HCT116 (cell line): ENCODE measurements around the gene BCL2L13. TPM values are rescaled to one million over a fixed set of nuclear protein-coding genes. Genes with fewer than 3 reads are reported as not detected.

Experiments
- ATAC-seq: fragments of 200-7000 bp; cut with Tn5 transposase; 2 replicates; pipeline ENCODE4 v1.9.1; 2020; ENCODE audit warnings: mild to moderate bottlenecking, moderate library complexity
- BruUV-seq: library from RNA; stranded (reverse); fragments of 400-500 nt; replicated peaks from 2 replicates; lab custom pipeline; 2021; lab: Mats Ljungman, UMichigan
- CTCF ChIA-PET: fragments of 300-600 bp; sonication (Branson Sonifier 250); formaldehyde crosslinking; loops from one replicate; lab custom pipeline; 2021; ENCODE audit warnings: antibody characterized with exemption; lab: Charles Lee
- POLR2A ChIA-PET: fragments of 300-600, 350-600 bp; sonication (Branson Sonifier 250); formaldehyde crosslinking; loops from one replicate; lab custom pipeline; 2021; ENCODE audit warnings: antibody characterized with exemption; lab: Charles Lee
- RAD21 ChIA-PET, 2 experiments: fragments of 300-600 bp; sonication (Branson Sonifier 250); formaldehyde crosslinking; loops; one replicate each; lab custom pipeline; 2023; ENCODE audit warnings: low total read pairs in 2 of 2; ENCODE audit not compliant: uncharacterized antibody in 2 of 2, unreplicated experiment in 2 of 2, low non-redundant PET in 1 of 2; lab: Charles Lee
- DNase-seq: peaks from one replicate; pipeline ENCODE4 v3.0.0-alpha.2; 2010; ENCODE audit warnings: low read depth, low spot score
- H2AFZ ChIP-seq: fragments of 200-600 bp; shearing (Covaris generic), sonication (generic); 2 replicates; pipeline ENCODE4 v1.6.1; 2017; ENCODE audit warnings: low read depth, mixed run types, mixed read lengths, antibody characterized with exemption, low read length; ENCODE audit not compliant: poor library complexity, severe bottlenecking
- H3K27ac ChIP-seq: 2 replicates; pipeline ENCODE4 v1.5.1; 2012; ENCODE audit warnings: low read depth, low read length
- H3K27me3 ChIP-seq: fragments of 200-600 bp; sonication (generic); 2 replicates; pipeline ENCODE4 v1.6.1; 2016; ENCODE audit warnings: mixed run types, low read length, mixed read lengths; ENCODE audit not compliant: insufficient read depth
- H3K36me3 ChIP-seq, 2 experiments: fragments of 200-500 bp in 1 of 2; fragments of 200-600 bp in 1 of 2; sonication (Bioruptor generic) in 1 of 2; sonication (generic) in 1 of 2; 2 replicates each; pipeline versions ENCODE4 v1.5.1 to v1.6.1; 2014 to 2016; ENCODE audit warnings: low read length in 2 of 2, inconsistent platforms in 1 of 2, mixed read lengths in 1 of 2, mixed run types in 1 of 2; ENCODE audit not compliant: insufficient read depth in 2 of 2, control insufficient read depth in 1 of 2
- H3K4me1 ChIP-seq, 2 experiments: fragments of 200-600 bp in 1 of 2; sonication (generic) in 1 of 2; 2 replicates each; pipeline versions ENCODE4 v1.5.1 to v1.6.1; 2012 to 2017; ENCODE audit warnings: low read length in 2 of 2, inconsistent platforms in 1 of 2, mild to moderate bottlenecking in 1 of 2, mixed read lengths in 1 of 2, mixed run types in 1 of 2, moderate library complexity in 1 of 2; ENCODE audit not compliant: insufficient read depth in 2 of 2, control insufficient read depth in 1 of 2
- H3K4me2 ChIP-seq: fragments of 200-600 bp; sonication (generic); 2 replicates; pipeline ENCODE4 v1.6.1; 2017; ENCODE audit warnings: mixed run types, low read length, mixed read lengths
- H3K4me3 ChIP-seq, 2 experiments: fragments of 200-600 bp in 1 of 2; sonication (generic) in 1 of 2; replicated peaks in 1 of 2; 2 replicates each; pipeline ENCODE4 v1.5.1; 2011 to 2016; ENCODE audit warnings: low read length in 2 of 2, control low read depth in 1 of 2, low read depth in 1 of 2, mild to moderate bottlenecking in 1 of 2, mixed read lengths in 1 of 2, mixed run types in 1 of 2
- H3K79me2 ChIP-seq: fragments of 200-600 bp; sonication (generic); 2 replicates; pipeline ENCODE4 v1.6.1; 2017; ENCODE audit warnings: mild to moderate bottlenecking, mixed run types, low read length, moderate library complexity, mixed read lengths; ENCODE audit not compliant: insufficient read depth
- H3K9ac ChIP-seq: fragments of 200-600 bp; sonication (generic); 2 replicates; pipeline ENCODE4 v1.6.1; 2016; ENCODE audit warnings: low read length, mixed read lengths
- H3K9me2 ChIP-seq: fragments of 200-600 bp; sonication (generic), shearing (Covaris generic); 2 replicates; pipeline ENCODE4 v1.6.1; 2017; ENCODE audit warnings: mixed run types, mild to moderate bottlenecking, moderate library complexity; ENCODE audit not compliant: insufficient read depth
- H3K9me3 ChIP-seq, 2 experiments: fragments of 200-500 bp in 1 of 2; fragments of 200-600 bp in 1 of 2; sonication (Bioruptor generic) in 1 of 2; sonication (generic) in 1 of 2; 2 replicates each; pipeline ENCODE4 v1.6.1; 2014 to 2017; ENCODE audit warnings: low read length in 2 of 2, mixed read lengths in 2 of 2, inconsistent platforms in 1 of 2, low read depth in 1 of 2, mild to moderate bottlenecking in 1 of 2, mixed run types in 1 of 2, moderate library complexity in 1 of 2; ENCODE audit not compliant: control insufficient read depth in 1 of 2, insufficient read depth in 1 of 2
- H4K20me1 ChIP-seq: fragments of 200-600 bp; sonication (generic), shearing (Covaris generic); 2 replicates; pipeline ENCODE4 v1.6.1; 2017; ENCODE audit warnings: mixed run types, mild to moderate bottlenecking, moderate library complexity; ENCODE audit not compliant: insufficient read depth
- CBX3 ChIP-seq: IDR thresholded peaks from 2 replicates; pipeline ENCODE4 v1.6.1; 2012; ENCODE audit warnings: low read depth
- EGR1 ChIP-seq: IDR thresholded peaks from 2 replicates; pipeline ENCODE4 v1.6.1; 2012; ENCODE audit warnings: low read depth
- EZH2 ChIP-seq: fragments of 200-600 bp; sonication (generic); IDR thresholded peaks from 2 replicates; pipeline ENCODE4 v1.6.1; 2017; ENCODE audit warnings: antibody characterized with exemption, mixed run types
- EZH2phosphoT487 ChIP-seq: fragments of 200-600 bp; IDR thresholded peaks from 2 replicates; pipeline ENCODE4 v1.6.1; 2018; ENCODE audit warnings: antibody characterized with exemption, borderline replicate concordance
- FOSL1 ChIP-seq: IDR thresholded peaks from 2 replicates; pipeline ENCODE4 v1.6.1; 2012; ENCODE audit warnings: low read depth
- POLR2A ChIP-seq: IDR thresholded peaks from 2 replicates; pipeline ENCODE4 v1.7.0; 2011; ENCODE audit warnings: borderline replicate concordance; ENCODE audit not compliant: insufficient read depth, insufficient read length; ENCODE audit errors: extremely low read depth
- POLR2AphosphoS5 ChIP-seq: IDR thresholded peaks from 2 replicates; pipeline ENCODE4 v1.6.1; 2011; ENCODE audit warnings: mild to moderate bottlenecking, low read depth, low read length, moderate library complexity
- SIN3A ChIP-seq: IDR thresholded peaks from 2 replicates; pipeline ENCODE4 v1.6.1; 2012; ENCODE audit warnings: low read depth
- SP1 ChIP-seq: IDR thresholded peaks from 2 replicates; pipeline ENCODE4 v1.6.1; 2012; ENCODE audit warnings: low read depth
- TCF7L2 ChIP-seq: IDR thresholded peaks from 2 replicates; pipeline ENCODE4 v1.7.0; 2011; ENCODE audit warnings: borderline replicate concordance, inconsistent platforms; ENCODE audit not compliant: insufficient read depth, insufficient read length; ENCODE audit errors: extremely low read depth
- YY1 ChIP-seq: IDR thresholded peaks from 2 replicates; pipeline ENCODE4 v1.6.1; 2011; ENCODE audit warnings: low read length, low read depth, moderate library complexity, mild to moderate bottlenecking; ENCODE audit not compliant: insufficient replicate concordance; ENCODE audit errors: extremely low read depth
- ZFX ChIP-seq: fragments of 450-650 bp; IDR thresholded peaks from 2 replicates; pipeline ENCODE4 v1.6.1; 2017
- ZNF274 ChIP-seq: fragments of 200-500 bp; sonication (Bioruptor generic); IDR thresholded peaks from 2 replicates; pipeline ENCODE4 v1.6.1; 2014; ENCODE audit warnings: mild to moderate bottlenecking, low read depth, low read length, inconsistent platforms
- intact Hi-C: fragments of 100-400 bp; cut with micrococcal nuclease; formaldehyde crosslinking; loops from 2 replicates; pipeline ENCODE4 v1.10.0; 2022
- total RNA-seq: library from RNA; stranded (reverse); gene quantifications from one replicate; pipeline ENCODE4 v1.2.1, GENCODE V29; 2021; ENCODE audit not compliant: unreplicated experiment
- TF ChIP-seq, protein P1 (sequence below): IDR thresholded peaks from 2 replicates; pipeline ENCODE4 v1.6.1; 2012
- TF ChIP-seq, protein P2 (sequence below): IDR thresholded peaks from 2 replicates; pipeline ENCODE4 v1.6.1; 2011; ENCODE audit warnings: mild to moderate bottlenecking, low read length, moderate library complexity; ENCODE audit not compliant: insufficient replicate concordance; ENCODE audit errors: extremely low read depth
- TF ChIP-seq, protein P3 (sequence below): IDR thresholded peaks from 2 replicates; pipeline ENCODE4 v1.6.1; 2012

The BCL2L13 gene
- total RNA-seq, 1 experiment from 2014 or later: 38.6 TPM

DNA sequence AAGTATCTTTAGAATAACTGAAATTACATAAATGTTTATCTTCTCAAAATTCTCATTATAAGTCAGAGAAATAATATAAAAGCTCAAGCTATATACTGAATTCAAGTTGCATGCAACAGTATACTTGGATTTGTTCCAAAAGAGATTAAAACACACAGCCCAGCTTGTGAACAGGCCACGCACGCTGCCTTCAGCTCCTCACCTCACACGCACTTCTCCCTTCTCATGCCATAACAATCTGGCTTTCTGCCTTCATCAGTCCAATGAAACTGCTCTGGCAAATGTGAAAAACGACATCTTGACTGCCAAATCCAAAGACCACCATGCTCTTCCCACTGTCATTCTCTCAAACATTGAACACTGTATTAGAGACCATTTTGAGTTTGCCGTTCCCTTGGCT is 32.1 kb upstream of the BCL2L13 start:
- CTCF ChIA-PET: no interaction called here
- RAD21 ChIA-PET: no interaction called here
- H3K9me3 ChIP-seq: no peaks in the 10 kb centered on the region
- H3K4me1 ChIP-seq: no peaks in the 10 kb centered on the region
- H2AFZ ChIP-seq: no peak overlapping the region
- ATAC-seq (no peak), DNase-seq (no peak)
- H3K9me2 ChIP-seq: no peaks in the 10 kb centered on the region
- H3K4me2 ChIP-seq: no peak overlapping the region
- TF ChIP-seq ZFX (no peak), YY1 (no peak), EGR1 (no peak), FOSL1 (no peak), CBX3 (no peak), TCF7L2 (no peak), POLR2A (no peak), SIN3A (no peak), EZH2phosphoT487 (no peak), EZH2 (no peak), SP1 (no peak), POLR2AphosphoS5 (no peak), ZNF274 (no peak)
- TF ChIP-seq, protein P1, sequence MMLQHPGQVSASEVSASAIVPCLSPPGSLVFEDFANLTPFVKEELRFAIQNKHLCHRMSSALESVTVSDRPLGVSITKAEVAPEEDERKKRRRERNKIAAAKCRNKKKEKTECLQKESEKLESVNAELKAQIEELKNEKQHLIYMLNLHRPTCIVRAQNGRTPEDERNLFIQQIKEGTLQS: no peak
- TF ChIP-seq, protein P2, sequence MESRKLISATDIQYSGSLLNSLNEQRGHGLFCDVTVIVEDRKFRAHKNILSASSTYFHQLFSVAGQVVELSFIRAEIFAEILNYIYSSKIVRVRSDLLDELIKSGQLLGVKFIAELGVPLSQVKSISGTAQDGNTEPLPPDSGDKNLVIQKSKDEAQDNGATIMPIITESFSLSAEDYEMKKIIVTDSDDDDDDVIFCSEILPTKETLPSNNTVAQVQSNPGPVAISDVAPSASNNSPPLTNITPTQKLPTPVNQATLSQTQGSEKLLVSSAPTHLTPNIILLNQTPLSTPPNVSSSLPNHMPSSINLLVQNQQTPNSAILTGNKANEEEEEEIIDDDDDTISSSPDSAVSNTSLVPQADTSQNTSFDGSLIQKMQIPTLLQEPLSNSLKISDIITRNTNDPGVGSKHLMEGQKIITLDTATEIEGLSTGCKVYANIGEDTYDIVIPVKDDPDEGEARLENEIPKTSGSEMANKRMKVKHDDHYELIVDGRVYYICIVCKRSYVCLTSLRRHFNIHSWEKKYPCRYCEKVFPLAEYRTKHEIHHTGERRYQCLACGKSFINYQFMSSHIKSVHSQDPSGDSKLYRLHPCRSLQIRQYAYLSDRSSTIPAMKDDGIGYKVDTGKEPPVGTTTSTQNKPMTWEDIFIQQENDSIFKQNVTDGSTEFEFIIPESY: no peak
- TF ChIP-seq, protein P3, sequence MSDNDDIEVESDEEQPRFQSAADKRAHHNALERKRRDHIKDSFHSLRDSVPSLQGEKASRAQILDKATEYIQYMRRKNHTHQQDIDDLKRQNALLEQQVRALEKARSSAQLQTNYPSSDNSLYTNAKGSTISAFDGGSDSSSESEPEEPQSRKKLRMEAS: no peak
- H3K27me3 ChIP-seq: no peaks in the 10 kb centered on the region
- POLR2A ChIA-PET: no interaction called here
- peaks cover 3 to 18% of the 10 kb centered on the region in 2 experiments; a peak in 2 of 4 replicates for H3K36me3 ChIP-seq
- peaks cover 29% of the 10 kb centered on the region for H3K79me2 ChIP-seq
- H4K20me1 ChIP-seq: no peaks in the 10 kb centered on the region
- no TSS peak for BruUV-seq
- no peak overlapping the region for H3K9ac ChIP-seq
- intact Hi-C loops: loop anchor here (10.0 kb wide), 1 partner anchor 78 kb away; no protein-coding TSS in a partner anchor
- no peak overlapping the region for H3K4me3 ChIP-seq
- no peak overlapping the region for H3K27ac ChIP-seq
